ENCODE data around the gene TBCK. TPM values are rescaled to one million over a fixed set of nuclear protein-coding genes. Genes with fewer than 3 reads are reported as not detected.

TBCK gene
- total RNA-seq, 1 donor: 68.8 TPM

GRCh38 chr4:106048250-106048971 is 267.6 kb downstream of the TBCK start:
- peaks cover 7% of the 10 kb centered on the region for H3K4me1 ChIP-seq (ENCODE audit: insufficient read depth, low read length)
- no peaks in the 10 kb centered on the region for H3K36me3 ChIP-seq (ENCODE audit: insufficient read depth, low read length)
- peaks cover 2% of the 10 kb centered on the region for H4K20me1 ChIP-seq (ENCODE audit: insufficient read depth, low read length)
- H3K4me3 ChIP-seq (ENCODE audit: insufficient read depth, low read length): no peak overlapping the region
- H3K27ac ChIP-seq (ENCODE audit: low read depth, low read length): no peak overlapping the region
- TF ChIP-seq, protein P1, sequence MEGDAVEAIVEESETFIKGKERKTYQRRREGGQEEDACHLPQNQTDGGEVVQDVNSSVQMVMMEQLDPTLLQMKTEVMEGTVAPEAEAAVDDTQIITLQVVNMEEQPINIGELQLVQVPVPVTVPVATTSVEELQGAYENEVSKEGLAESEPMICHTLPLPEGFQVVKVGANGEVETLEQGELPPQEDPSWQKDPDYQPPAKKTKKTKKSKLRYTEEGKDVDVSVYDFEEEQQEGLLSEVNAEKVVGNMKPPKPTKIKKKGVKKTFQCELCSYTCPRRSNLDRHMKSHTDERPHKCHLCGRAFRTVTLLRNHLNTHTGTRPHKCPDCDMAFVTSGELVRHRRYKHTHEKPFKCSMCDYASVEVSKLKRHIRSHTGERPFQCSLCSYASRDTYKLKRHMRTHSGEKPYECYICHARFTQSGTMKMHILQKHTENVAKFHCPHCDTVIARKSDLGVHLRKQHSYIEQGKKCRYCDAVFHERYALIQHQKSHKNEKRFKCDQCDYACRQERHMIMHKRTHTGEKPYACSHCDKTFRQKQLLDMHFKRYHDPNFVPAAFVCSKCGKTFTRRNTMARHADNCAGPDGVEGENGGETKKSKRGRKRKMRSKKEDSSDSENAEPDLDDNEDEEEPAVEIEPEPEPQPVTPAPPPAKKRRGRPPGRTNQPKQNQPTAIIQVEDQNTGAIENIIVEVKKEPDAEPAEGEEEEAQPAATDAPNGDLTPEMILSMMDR (IDR thresholded peaks at IDR 0.05; ENCODE audit: extremely low read depth, low read depth, low read length): no peak
- H3K79me2 ChIP-seq (ENCODE audit: insufficient read depth, low read length): no peaks in the 10 kb centered on the region
- no peak overlapping the region for H3K4me2 ChIP-seq (ENCODE audit: insufficient read depth, low read length)
- no peak for DNase-seq (ENCODE audit: insufficient read length, low spot score, missing footprints)
- H3K9me3 ChIP-seq (ENCODE audit: low read depth, low read length): no peaks in the 10 kb centered on the region
- no peak overlapping the region for H2AFZ ChIP-seq (ENCODE audit: low read length)
- H3K27me3 ChIP-seq (ENCODE audit: insufficient read depth, low read length): no peaks in the 10 kb centered on the region

DNA sequence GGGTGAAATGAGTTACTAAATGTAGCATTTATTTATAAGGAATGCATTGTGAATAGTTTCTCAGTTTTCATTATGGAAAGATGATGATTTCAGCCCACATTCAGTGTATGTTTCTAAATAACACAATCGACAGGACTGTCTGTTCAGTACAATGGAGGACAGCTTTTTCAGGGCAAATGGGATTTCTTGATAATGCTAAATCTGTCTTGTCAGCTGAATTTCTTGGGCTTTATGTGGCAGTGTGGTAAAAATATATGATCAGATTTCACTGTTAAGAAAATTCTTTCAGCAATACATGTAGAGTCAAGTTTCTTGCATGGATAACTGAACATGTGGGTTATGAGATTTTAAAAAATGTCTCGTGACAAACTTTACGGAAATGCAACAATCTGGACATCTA is 269.9 kb downstream of the TBCK start:
- DNase-seq (ENCODE audit: insufficient read length, low spot score, missing footprints): no peak
- H2AFZ ChIP-seq (ENCODE audit: low read length): no peak overlapping the region
- peaks cover 7% of the 10 kb centered on the region for H3K4me1 ChIP-seq (ENCODE audit: insufficient read depth, low read length)
- TF ChIP-seq, protein P1 (IDR thresholded peaks at IDR 0.05; ENCODE audit: extremely low read depth, low read depth, low read length): no peak
- no peaks in the 10 kb centered on the region for H3K27me3 ChIP-seq (ENCODE audit: insufficient read depth, low read length)
- no peaks in the 10 kb centered on the region for H3K79me2 ChIP-seq (ENCODE audit: insufficient read depth, low read length)
- no peak overlapping the region for H3K4me3 ChIP-seq (ENCODE audit: insufficient read depth, low read length)
- H3K9me3 ChIP-seq (ENCODE audit: low read depth, low read length): no peaks in the 10 kb centered on the region
- no peaks in the 10 kb centered on the region for H3K36me3 ChIP-seq (ENCODE audit: insufficient read depth, low read length)
- H3K27ac ChIP-seq (ENCODE audit: low read depth, low read length): no peak overlapping the region
- no peak overlapping the region for H3K4me2 ChIP-seq (ENCODE audit: insufficient read depth, low read length)
- H4K20me1 ChIP-seq (ENCODE audit: insufficient read depth, low read length): peaks cover 2% of the 10 kb centered on the region

GRCh38 chr4:106041294-106042002 is 274.6 kb downstream of the TBCK start:
- Histone ChIP-seq H3K4me2 (ENCODE audit: insufficient read depth, low read length) (no peak overlapping the region), H3K79me2 (ENCODE audit: insufficient read depth, low read length) (no peaks in the 10 kb centered on the region)

DNA sequence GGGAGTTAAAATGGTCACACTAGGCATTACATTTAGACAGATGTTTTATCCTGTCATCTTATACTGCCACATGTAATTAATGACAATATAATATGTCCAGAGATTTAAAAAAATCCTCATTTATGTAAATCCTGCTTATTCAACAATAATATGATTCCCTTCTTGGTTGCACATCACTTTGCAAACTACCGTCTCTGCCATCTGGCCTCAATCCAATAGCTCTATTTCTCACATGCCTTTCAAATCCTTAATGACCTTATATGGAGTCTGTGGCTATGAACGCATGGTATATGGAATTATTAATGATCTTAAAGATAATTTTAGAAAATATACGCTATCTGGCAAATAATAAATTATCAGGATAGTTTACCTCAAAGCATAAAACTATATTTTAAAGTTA is 276.2 kb downstream of the TBCK start:
- no peaks in the 10 kb centered on the region for H3K4me1 ChIP-seq (ENCODE audit: insufficient read depth, low read length)
- no peak overlapping the region for H3K27ac ChIP-seq (ENCODE audit: low read depth, low read length)
- no peak for DNase-seq (ENCODE audit: insufficient read length, low spot score, missing footprints)
- H3K9me3 ChIP-seq (ENCODE audit: low read depth, low read length): no peaks in the 10 kb centered on the region
- no peak overlapping the region for H2AFZ ChIP-seq (ENCODE audit: low read length)
- H3K79me2 ChIP-seq (ENCODE audit: insufficient read depth, low read length): no peaks in the 10 kb centered on the region
- H3K4me2 ChIP-seq (ENCODE audit: insufficient read depth, low read length): no peak overlapping the region
- H4K20me1 ChIP-seq (ENCODE audit: insufficient read depth, low read length): no peaks in the 10 kb centered on the region
- peaks cover 2% of the 10 kb centered on the region for H3K27me3 ChIP-seq (ENCODE audit: insufficient read depth, low read length)
- no peaks in the 10 kb centered on the region for H3K36me3 ChIP-seq (ENCODE audit: insufficient read depth, low read length)
- no peak overlapping the region for H3K4me3 ChIP-seq (ENCODE audit: insufficient read depth, low read length)
- TF ChIP-seq, protein P1 (IDR thresholded peaks at IDR 0.05; ENCODE audit: extremely low read depth, low read depth, low read length): no peak

More at GRCh38 chr4:106041294-106042002, 274.6 kb downstream of the TBCK start:
- DNase-seq (ENCODE audit: insufficient read length, low spot score, missing footprints): no peak
- H3K36me3 ChIP-seq (ENCODE audit: insufficient read depth, low read length): no peaks in the 10 kb centered on the region
- no peaks in the 10 kb centered on the region for H3K27me3 ChIP-seq (ENCODE audit: insufficient read depth, low read length)
- H3K9me3 ChIP-seq (ENCODE audit: low read depth, low read length): no peaks in the 10 kb centered on the region
- H2AFZ ChIP-seq (ENCODE audit: low read length): no peak overlapping the region
- no peaks in the 10 kb centered on the region for H3K4me1 ChIP-seq (ENCODE audit: insufficient read depth, low read length)
- H3K27ac ChIP-seq (ENCODE audit: low read depth, low read length): no peak overlapping the region
- TF ChIP-seq, protein P1 (IDR thresholded peaks at IDR 0.05; ENCODE audit: extremely low read depth, low read depth, low read length): no peak
- H3K4me3 ChIP-seq (ENCODE audit: insufficient read depth, low read length): no peak overlapping the region
- H4K20me1 ChIP-seq (ENCODE audit: insufficient read depth, low read length): no peaks in the 10 kb centered on the region

Measured in osteoblast (primary cell).